MM.1S (cell line): ENCODE data around the gene MACROD2.

Source experiments
- DNase-seq: peaks from one replicate; pipeline ENCODE4 v3.0.0-alpha.2; 2015
- H2AFZ ChIP-seq: fragments of 300-600 bp; sonication (generic); 2 replicates; pipeline ENCODE4 v1.6.0; 2016; ENCODE audit warnings: antibody characterized with exemption, low read length
- H3F3A ChIP-seq: fragments of 300-600 bp; sonication (generic); 2 replicates; pipeline ENCODE4 v1.6.1; 2016; ENCODE audit warnings: mild to moderate bottlenecking, antibody characterized with exemption, low read length, moderate library complexity, mixed read lengths; ENCODE audit not compliant: insufficient read depth
- H3K27ac ChIP-seq: fragments of 300-600 bp; sonication (generic); 2 replicates; pipeline ENCODE4 v1.5.1; 2016; ENCODE audit warnings: mild to moderate bottlenecking, low read length
- H3K27me3 ChIP-seq: fragments of 300-600 bp; sonication (generic); replicated peaks from 2 replicates; pipeline ENCODE4 v1.6.0; 2016; ENCODE audit warnings: low read length; ENCODE audit not compliant: insufficient read depth
- H3K36me3 ChIP-seq: fragments of 300-600 bp; sonication (generic); replicated peaks from 2 replicates; pipeline ENCODE4 v1.6.1; 2016; ENCODE audit warnings: mild to moderate bottlenecking, low read length, mixed read lengths; ENCODE audit not compliant: insufficient read depth
- H3K4me1 ChIP-seq: fragments of 300-600 bp; sonication (generic); 2 replicates; pipeline ENCODE4 v1.6.1; 2016; ENCODE audit warnings: low read length, mixed read lengths
- H3K4me2 ChIP-seq: fragments of 300-600 bp; sonication (generic); 2 replicates; pipeline ENCODE4 v1.6.0; 2016; ENCODE audit warnings: low read depth, low read length
- H3K4me3 ChIP-seq: fragments of 300-600 bp; sonication (generic); 2 replicates; pipeline ENCODE4 v1.5.1; 2016; ENCODE audit warnings: low read length, mixed read lengths
- H3K79me2 ChIP-seq: fragments of 300-600 bp; sonication (generic); 2 replicates; pipeline ENCODE4 v1.6.1; 2016; ENCODE audit warnings: mixed run types, low read length, mixed read lengths
- H3K9ac ChIP-seq: fragments of 300-600 bp; sonication (generic); 2 replicates; pipeline ENCODE4 v1.6.1; 2016; ENCODE audit warnings: low read length, mixed read lengths
- H3K9me2 ChIP-seq: fragments of 300-600 bp; sonication (generic); replicated peaks from 2 replicates; pipeline ENCODE4 v1.6.1; 2016; ENCODE audit warnings: mild to moderate bottlenecking, low read length, mixed read lengths; ENCODE audit not compliant: insufficient read depth
- H3K9me3 ChIP-seq: fragments of 300-600 bp; sonication (generic); replicated peaks from 2 replicates; pipeline ENCODE4 v1.6.1; 2016; ENCODE audit warnings: mild to moderate bottlenecking, low read length, mixed read lengths; ENCODE audit not compliant: insufficient read depth
- H4K20me1 ChIP-seq: fragments of 300-600 bp; sonication (generic); 2 replicates; pipeline ENCODE4 v1.6.1; 2016; ENCODE audit warnings: mild to moderate bottlenecking, low read length, moderate library complexity, mixed read lengths; ENCODE audit not compliant: insufficient read depth
- CTCF ChIP-seq: fragments of 300-600 bp; sonication (generic); IDR thresholded peaks from 2 replicates; pipeline ENCODE4 v1.5.1; 2016; ENCODE audit warnings: antibody characterized with exemption, low read length, mixed read lengths
- EZH2 ChIP-seq: fragments of 300-600 bp; sonication (generic); optimal IDR thresholded peaks from 2 replicates; pipeline ENCODE3; 2017; ENCODE audit warnings: low read depth, mild to moderate bottlenecking, antibody characterized with exemption, low read length, mixed read lengths
- EZH2phosphoT487 ChIP-seq: fragments of 300-600 bp; sonication (generic); IDR thresholded peaks from 2 replicates; pipeline ENCODE4 v1.6.1; 2018; ENCODE audit warnings: antibody characterized with exemption, low read length

MACROD2 gene

GRCh38 chr20:14434384-14435136 lies 439.2 kb downstream of the MACROD2 start:
- Histone ChIP-seq H3K4me1 (no peaks in the 10 kb centered on the region), H2AFZ (no peak overlapping the region), H3K9ac (no peak overlapping the region), H3K79me2 (no peaks in the 10 kb centered on the region), H3K9me3 (no peaks in the 10 kb centered on the region), H4K20me1 (no peaks in the 10 kb centered on the region), H3K27me3 (no peaks in the 10 kb centered on the region), H3K9me2 (no peaks in the 10 kb centered on the region), H3F3A (no peaks in the 10 kb centered on the region), H3K27ac (no peak overlapping the region), H3K36me3 (no peaks in the 10 kb centered on the region), H3K4me3 (no peak overlapping the region), H3K4me2 (no peak overlapping the region)
- no peak for DNase-seq
- TF ChIP-seq CTCF (no peak), EZH2phosphoT487 (no peak), EZH2 (no peak)

GRCh38 chr20:14441201-14441600 lies 445.9 kb downstream of the MACROD2 start:
- Histone ChIP-seq H3K27me3 (no peaks in the 10 kb centered on the region), H3K79me2 (no peaks in the 10 kb centered on the region), H3F3A (no peaks in the 10 kb centered on the region), H3K36me3 (no peaks in the 10 kb centered on the region), H2AFZ (no peak overlapping the region), H4K20me1 (no peaks in the 10 kb centered on the region), H3K9me2 (no peaks in the 10 kb centered on the region), H3K4me1 (no peaks in the 10 kb centered on the region), H3K9ac (no peak overlapping the region), H3K4me3 (no peak overlapping the region), H3K9me3 (no peaks in the 10 kb centered on the region), H3K4me2 (no peak overlapping the region), H3K27ac (no peak overlapping the region)
- no peak for TF ChIP-seq CTCF
- no peak for TF ChIP-seq EZH2phosphoT487
- no peak for TF ChIP-seq EZH2
- DNase-seq = no peak

- H4K20me1 ChIP-seq = no peaks in the 10 kb centered on the region
- no peak overlapping the region for H3K27ac ChIP-seq
- no peaks in the 10 kb centered on the region for H3K9me3 ChIP-seq
- no peaks in the 10 kb centered on the region for H3K4me1 ChIP-seq
- no peaks in the 10 kb centered on the region for H3K79me2 ChIP-seq
- no peak overlapping the region for H2AFZ ChIP-seq
- no peak overlapping the region for H3K4me3 ChIP-seq
- no peaks in the 10 kb centered on the region for H3F3A ChIP-seq
- no peaks in the 10 kb centered on the region for H3K36me3 ChIP-seq
- no peak overlapping the region for H3K4me2 ChIP-seq
- DNase-seq = no peak
- no peaks in the 10 kb centered on the region for H3K27me3 ChIP-seq
- TF ChIP-seq EZH2 = no peak
- no peak for TF ChIP-seq EZH2phosphoT487
- H3K9me2 ChIP-seq = no peaks in the 10 kb centered on the region
- no peak overlapping the region for H3K9ac ChIP-seq
These were observed 448.8 kb downstream of the MACROD2 start for GRCh38 chr20:14444106-14444505.

- Histone ChIP-seq H3K9me2 (no peaks in the 10 kb centered on the region), H3K36me3 (no peaks in the 10 kb centered on the region), H3K27me3 (no peaks in the 10 kb centered on the region), H2AFZ (no peak overlapping the region), H3K79me2 (no peaks in the 10 kb centered on the region), H3K27ac (no peak overlapping the region), H3K9ac (no peak overlapping the region), H3K4me3 (no peak overlapping the region), H4K20me1 (no peaks in the 10 kb centered on the region), H3K9me3 (no peaks in the 10 kb centered on the region), H3K4me1 (no peaks in the 10 kb centered on the region), H3K4me2 (no peak overlapping the region), H3F3A (no peaks in the 10 kb centered on the region)
- TF ChIP-seq CTCF (no peak), EZH2phosphoT487 (no peak), EZH2 (no peak)
- DNase-seq = no peak
These were observed 450.0 kb downstream of the MACROD2 start for GRCh38 chr20:14445310-14445709.
